Brain microvascular endothelial cell (primary cell): ENCODE data around the gene TTC9C.

Experiments used
- DNase-seq: peaks from one replicate; pipeline ENCODE4 v3.0.0-alpha.2; 2020
- H3K27ac ChIP-seq: fragments of 250-450 bp; sonication (Bioruptor Pico); 2 replicates; pipeline ENCODE4 v1.5.1; 2020; ENCODE audit warnings: mild to moderate bottlenecking, moderate library complexity
- H3K27me3 ChIP-seq: fragments of 250-450 bp; sonication (Bioruptor Pico); replicated peaks from 2 replicates; pipeline ENCODE4 v1.5.1; 2020; ENCODE audit warnings: mild to moderate bottlenecking
- H3K36me3 ChIP-seq: fragments of 250-450 bp; sonication (Bioruptor Pico); replicated peaks from 2 replicates; pipeline ENCODE4 v1.5.1; 2020; ENCODE audit warnings: mild to moderate bottlenecking
- H3K4me3 ChIP-seq: 2 replicates; pipeline ENCODE4 v1.5.1; 2011; ENCODE audit warnings: low read depth, mild to moderate bottlenecking, control low read depth, low read length, moderate library complexity
- in situ Hi-C: cut with HindIII; loops from 2 replicates; pipeline ENCODE4 v1.10.0; 2017; ENCODE audit warnings: low sequenced_read_pairs, low pct_ligation_motif_present
- TF ChIP-seq, protein P1 (sequence below): IDR thresholded peaks from 2 replicates; pipeline ENCODE4 v1.5.1; 2011; ENCODE audit warnings: low read depth, mild to moderate bottlenecking, moderate library complexity, low read length, control low read depth, inconsistent platforms; ENCODE audit errors: missing control alignments

TTC9C gene

GRCh38 chr11:62708793-62709192 lies 19.5 kb upstream of the TTC9C start:
- in situ Hi-C loops: no loop called here
- H3K27ac ChIP-seq: peak overlapping the region; percentile 76
- TF ChIP-seq, protein P1, sequence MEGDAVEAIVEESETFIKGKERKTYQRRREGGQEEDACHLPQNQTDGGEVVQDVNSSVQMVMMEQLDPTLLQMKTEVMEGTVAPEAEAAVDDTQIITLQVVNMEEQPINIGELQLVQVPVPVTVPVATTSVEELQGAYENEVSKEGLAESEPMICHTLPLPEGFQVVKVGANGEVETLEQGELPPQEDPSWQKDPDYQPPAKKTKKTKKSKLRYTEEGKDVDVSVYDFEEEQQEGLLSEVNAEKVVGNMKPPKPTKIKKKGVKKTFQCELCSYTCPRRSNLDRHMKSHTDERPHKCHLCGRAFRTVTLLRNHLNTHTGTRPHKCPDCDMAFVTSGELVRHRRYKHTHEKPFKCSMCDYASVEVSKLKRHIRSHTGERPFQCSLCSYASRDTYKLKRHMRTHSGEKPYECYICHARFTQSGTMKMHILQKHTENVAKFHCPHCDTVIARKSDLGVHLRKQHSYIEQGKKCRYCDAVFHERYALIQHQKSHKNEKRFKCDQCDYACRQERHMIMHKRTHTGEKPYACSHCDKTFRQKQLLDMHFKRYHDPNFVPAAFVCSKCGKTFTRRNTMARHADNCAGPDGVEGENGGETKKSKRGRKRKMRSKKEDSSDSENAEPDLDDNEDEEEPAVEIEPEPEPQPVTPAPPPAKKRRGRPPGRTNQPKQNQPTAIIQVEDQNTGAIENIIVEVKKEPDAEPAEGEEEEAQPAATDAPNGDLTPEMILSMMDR: no peak
- no peak for DNase-seq
- H3K36me3 ChIP-seq: peaks cover 27% of the 10 kb centered on the region
- no peaks in the 10 kb centered on the region for H3K27me3 ChIP-seq
- H3K4me3 ChIP-seq: peak overlapping the region; percentile 66

GRCh38 chr11:62709247-62710000 lies 18.9 kb upstream of the TTC9C start:
- in situ Hi-C loops: no loop called here
- H3K36me3 ChIP-seq: peaks cover 31% of the 10 kb centered on the region
- H3K4me3 ChIP-seq: peak overlapping the region; percentile 66
- DNase-seq: peak; percentile 96
- H3K27ac ChIP-seq: peak overlapping the region; percentile 76
- TF ChIP-seq, protein P1: no peak
- H3K27me3 ChIP-seq: no peaks in the 10 kb centered on the region

- H3K36me3 ChIP-seq: peaks cover 35% of the 10 kb centered on the region
- H3K27me3 ChIP-seq: no peaks in the 10 kb centered on the region
- no peak for DNase-seq
- TF ChIP-seq, protein P1: no peak
- peak overlapping the region; percentile 76 for H3K27ac ChIP-seq
- in situ Hi-C loops: no loop called here
- peak overlapping the region; percentile 66 for H3K4me3 ChIP-seq
These were observed 18.3 kb upstream of the TTC9C start for GRCh38 chr11:62710001-62710345.

DNA sequence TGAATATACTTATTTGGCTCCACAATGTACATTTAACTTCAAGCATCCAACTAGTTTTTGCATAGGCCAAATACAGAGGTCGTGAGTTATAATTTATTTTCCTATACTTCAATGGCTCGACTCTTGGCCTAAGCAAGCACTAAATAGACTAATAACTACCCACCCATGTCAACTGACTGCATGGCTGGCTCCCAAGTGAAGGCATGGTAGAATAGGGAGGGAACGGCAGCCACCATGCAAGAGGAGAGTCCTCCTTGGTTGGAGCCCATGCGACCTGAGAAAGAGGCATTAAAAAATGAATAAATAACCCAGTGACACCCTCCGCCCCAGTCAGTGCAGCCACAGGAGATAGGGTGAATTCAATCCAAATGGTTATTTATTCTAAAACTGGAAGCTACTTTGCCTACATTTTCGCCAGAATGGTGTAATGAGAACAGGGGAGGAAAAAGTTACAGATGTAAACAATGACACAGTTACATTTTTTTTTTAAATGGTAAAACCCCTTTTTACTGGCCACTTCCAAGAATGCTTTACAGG lies 15.9 kb upstream of the TTC9C start:
- no peaks in the 10 kb centered on the region for H3K27me3 ChIP-seq
- DNase-seq: no peak
- H3K27ac ChIP-seq: no peak overlapping the region
- in situ Hi-C loops: no loop called here
- peaks cover 56% of the 10 kb centered on the region for H3K36me3 ChIP-seq
- TF ChIP-seq, protein P1: no peak
- no peak overlapping the region for H3K4me3 ChIP-seq

DNA sequence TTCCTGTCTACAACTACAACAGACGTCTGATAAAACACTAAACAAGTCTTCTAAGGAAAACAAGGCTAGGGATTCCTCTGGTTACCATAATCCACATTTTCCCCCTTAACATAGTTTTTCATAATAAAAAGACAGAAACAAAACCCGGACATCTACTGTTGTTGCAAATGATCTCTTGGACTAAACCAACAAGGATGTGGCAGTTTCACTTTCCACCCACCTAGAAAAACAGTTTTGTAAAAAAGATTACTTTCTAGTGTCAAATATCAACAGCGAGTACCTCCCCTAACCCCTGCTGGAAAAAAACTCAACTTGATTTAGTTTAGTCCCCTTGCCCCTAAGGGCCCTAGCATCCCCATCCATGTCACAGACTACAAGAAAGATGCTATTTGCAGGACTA lies 15.4 kb upstream of the TTC9C start:
- TF ChIP-seq, protein P1: no peak
- H3K27me3 ChIP-seq: no peaks in the 10 kb centered on the region
- in situ Hi-C loops: no loop called here
- no peak overlapping the region for H3K27ac ChIP-seq
- peaks cover 61% of the 10 kb centered on the region for H3K36me3 ChIP-seq
- no peak for DNase-seq
- H3K4me3 ChIP-seq: no peak overlapping the region
